ENCODE measurements around the gene ARHGDIG. TPM values are rescaled to one million over a fixed set of nuclear protein-coding genes. Genes with fewer than 3 reads are reported as not detected.

The ARHGDIG gene
- total and polyA plus RNA-seq, 2 of the 4 experiments (the other 2 are of a cell fraction) = 0.24 to 0.36 TPM

GRCh38 chr16:242281-242680 is 38.1 kb upstream of the ARHGDIG start:
- Histone ChIP-seq H3K23ac (ENCODE audit: low read depth, low read length) (no peak overlapping the region), H3K18ac (ENCODE audit: low read depth, low read length) (no peak overlapping the region), H3K9ac (ENCODE audit: low read depth, low read length) (no peak overlapping the region), H4K20me1 (ENCODE audit: insufficient read depth, low read length) (peaks cover 12% of the 10 kb centered on the region; the same call in 1 of the 2 replicates), H3K4me1 (ENCODE audit: control insufficient read depth, insufficient read depth, low read length) (peaks cover 4% of the 10 kb centered on the region), H3K9me3 (ENCODE audit: control insufficient read depth, insufficient read depth, low read length) (no peaks in the 10 kb centered on the region), H3K56ac (ENCODE audit: extremely low read depth, insufficient read depth, low read length) (no peak overlapping the region), H4K5ac (ENCODE audit: low read depth, low read length) (no peak overlapping the region), H2AK5ac (ENCODE audit: low read depth, low read length) (no peak overlapping the region; the same call in 1 of the 2 replicates), H3K4me2 (ENCODE audit: low read depth, low read length) (no peak overlapping the region), H2BK120ac (ENCODE audit: low read depth, low read length) (no peak overlapping the region), H2AFZ (replicated peaks; ENCODE audit: low read length, poor library complexity) (no peak overlapping the region), H3K36me3 (ENCODE audit: control insufficient read depth, insufficient read depth, low read length) (no peaks in the 10 kb centered on the region), H3K79me1 (ENCODE audit: low read depth in 1 of 2, low read length in 2 of 2) (peaks cover 26 to 43% of the 10 kb centered on the region in 2 experiments), H3K27ac (ENCODE audit: insufficient read depth, low read length) (no peak overlapping the region), H3K14ac (replicated peaks; ENCODE audit: low read depth, low read length) (no peak overlapping the region), H3K4ac (ENCODE audit: low read depth, low read length) (no peak overlapping the region), H2BK15ac (ENCODE audit: low read depth, low read length) (no peak overlapping the region), H4K91ac (ENCODE audit: insufficient read depth, low read depth, low read length) (no peak overlapping the region), H2BK5ac (ENCODE audit: low read depth, low read length, poor library complexity, severe bottlenecking) (no peak overlapping the region), H2BK20ac (ENCODE audit: low read depth, low read length) (no peak overlapping the region), H2AK9ac (replicated peaks; ENCODE audit: low read depth, low read length, poor library complexity) (no peak overlapping the region), H3K9me1 (ENCODE audit: insufficient read depth, low read length) (0 out of 2 replicates have a peak, but pooled peaks cover 8% of the 10 kb centered on the region), H3K4me3 (ENCODE audit: insufficient read depth, low read depth, low read length) (no peak overlapping the region), H3K27me3 (ENCODE audit: control insufficient read depth, insufficient read depth, low read length) (no peaks in the 10 kb centered on the region), H4K8ac (ENCODE audit: low read depth in 2 of 2, low read length in 2 of 2) (no peak overlapping the region)
- CTCF ChIA-PET = no interaction called here
- WGBS, 2 experiments (ENCODE audit: extremely low coverage in 2 of 2, insufficient read length in 1 of 2) = no CpG with 5 or more reads among the region's 10 CpGs
- POLR2A ChIA-PET (ENCODE audit: unreplicated experiment) = no interaction called here
- no peak for ATAC-seq (ENCODE audit: low read depth)
- no TSS peak for BruUV-seq (replicated peaks)
- in situ Hi-C loops (cut with MboI; ENCODE audit: low sequenced_read_pairs) (no loop called here), intact Hi-C loops (cut with micrococcal nuclease) (loop anchor here (5.0 kb wide), 1 partner anchor 90 kb away; no protein-coding TSS in a partner anchor), dilution Hi-C loops (cut with HindIII; ENCODE audit: low sequenced_read_pairs, unreplicated experiment) (no loop called here)
- no peak for DNase-seq
- no peak for TF ChIP-seq SMC3 (IDR thresholded peaks at IDR 0.05; ENCODE audit: low read depth, low read length)
- TF ChIP-seq, protein P1, sequence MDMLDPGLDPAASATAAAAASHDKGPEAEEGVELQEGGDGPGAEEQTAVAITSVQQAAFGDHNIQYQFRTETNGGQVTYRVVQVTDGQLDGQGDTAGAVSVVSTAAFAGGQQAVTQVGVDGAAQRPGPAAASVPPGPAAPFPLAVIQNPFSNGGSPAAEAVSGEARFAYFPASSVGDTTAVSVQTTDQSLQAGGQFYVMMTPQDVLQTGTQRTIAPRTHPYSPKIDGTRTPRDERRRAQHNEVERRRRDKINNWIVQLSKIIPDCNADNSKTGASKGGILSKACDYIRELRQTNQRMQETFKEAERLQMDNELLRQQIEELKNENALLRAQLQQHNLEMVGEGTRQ (IDR thresholded peaks at IDR 0.05; ENCODE audit: low read depth, low read length) = no peak
- TF ChIP-seq MXI1 (IDR thresholded peaks at IDR 0.05; ENCODE audit: borderline replicate concordance, low read depth, low read length) = no peak
- no peak for TF ChIP-seq NFE2L2 (IDR thresholded peaks at IDR 0.05; ENCODE audit: low read depth, low read length)
- no peak for TF ChIP-seq BHLHE40 (IDR thresholded peaks at IDR 0.05; ENCODE audit: low read depth, low read length)
- TF ChIP-seq CEBPB (IDR thresholded peaks at IDR 0.05; ENCODE audit: low read depth, low read length) = no peak
- TF ChIP-seq MAFK (IDR thresholded peaks at IDR 0.05; ENCODE audit: low read depth, low read length) = no peak
- TF ChIP-seq POLR2A (IDR thresholded peaks at IDR 0.05; ENCODE audit: low read depth, low read length) = no peak
- TF ChIP-seq FOS (IDR thresholded peaks at IDR 0.05; ENCODE audit: low read depth, low read length) = no peak
- TF ChIP-seq RCOR1 (IDR thresholded peaks at IDR 0.05; ENCODE audit: insufficient replicate concordance, low read length) = no peak
- TF ChIP-seq RFX5 (IDR thresholded peaks at IDR 0.05; ENCODE audit: low read depth, low read length) = no peak
